NCI-H510A treated with DMSO at 0.1 percent for 48 hours (cell line): Measurements from ENCODE around the gene DNAAF8.
A peak's percentile ranks its signal among the peaks of the same experiment; 100 is the strongest.
"Not testable (repeated sequence)": the region's sequence is repeated elsewhere in the genome, so short reads cannot be mapped to it uniquely, and the experiment has no call there.

Experiments used
- DNase-seq: peaks from one replicate; lab custom pipeline; 2025; lab: John Stamatoyannopoulos, UW

The DNAAF8 gene

DNA sequence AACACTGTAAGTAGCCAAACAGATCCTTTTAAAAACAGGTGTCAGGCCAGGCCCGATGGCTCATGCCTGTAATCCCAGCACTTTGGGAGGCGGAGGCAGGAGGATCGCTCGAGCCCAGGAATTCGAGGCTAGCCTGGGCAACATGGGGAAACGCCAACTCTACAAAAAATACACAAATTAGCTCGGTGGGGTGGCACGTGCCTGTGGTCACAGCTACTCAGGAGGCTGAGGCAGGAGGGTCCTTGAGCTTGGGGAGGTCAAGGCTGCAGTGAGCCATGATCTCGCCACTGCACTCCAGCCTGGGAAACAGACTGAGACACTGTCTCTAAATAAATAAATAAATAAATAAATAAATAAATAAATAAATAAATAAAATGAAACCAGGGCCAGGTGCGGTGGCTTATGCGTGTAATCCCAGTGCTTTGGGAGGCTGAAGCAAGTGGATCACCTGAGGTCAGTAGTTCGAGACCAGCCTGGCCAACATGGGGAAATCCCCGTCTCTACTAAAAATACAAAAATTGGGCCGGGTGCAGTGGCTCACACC lies 50.2 kb downstream of the DNAAF8 start:
- not testable (repeated sequence) for DNase-seq

DNA sequence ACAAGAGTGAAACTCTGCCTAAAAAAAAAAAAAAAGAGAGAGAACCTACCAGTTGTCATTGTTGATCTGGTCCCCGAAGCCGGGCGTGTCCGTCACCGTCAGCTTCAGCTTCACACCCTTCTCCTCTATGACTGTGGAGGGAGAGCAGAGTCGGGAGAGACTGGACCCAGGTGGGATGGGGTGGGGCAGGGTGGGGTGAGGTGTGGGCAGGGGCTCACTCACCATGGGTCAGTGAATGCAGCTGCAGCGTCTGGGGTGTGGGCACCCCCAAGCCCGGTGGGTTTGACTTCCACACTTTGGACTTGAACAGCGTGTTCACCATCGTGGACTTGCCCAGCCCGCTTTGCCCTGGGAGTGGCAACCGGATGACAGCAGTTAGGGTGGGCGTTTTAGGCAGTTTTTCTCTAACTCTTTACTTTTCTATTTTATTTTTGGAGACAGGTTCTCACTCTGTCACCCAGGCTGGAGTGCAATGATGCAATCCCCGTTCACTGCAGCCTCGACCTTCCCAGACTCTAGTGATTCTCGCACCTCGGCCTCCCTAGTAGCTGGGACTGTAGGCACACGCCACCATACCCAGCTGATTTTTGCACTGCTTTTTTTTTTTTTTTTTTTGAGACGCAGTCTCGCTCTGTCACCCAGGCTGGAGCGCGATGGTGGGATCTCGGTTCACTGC lies 51.6 kb downstream of the DNAAF8 start:
- no peak for DNase-seq

DNA sequence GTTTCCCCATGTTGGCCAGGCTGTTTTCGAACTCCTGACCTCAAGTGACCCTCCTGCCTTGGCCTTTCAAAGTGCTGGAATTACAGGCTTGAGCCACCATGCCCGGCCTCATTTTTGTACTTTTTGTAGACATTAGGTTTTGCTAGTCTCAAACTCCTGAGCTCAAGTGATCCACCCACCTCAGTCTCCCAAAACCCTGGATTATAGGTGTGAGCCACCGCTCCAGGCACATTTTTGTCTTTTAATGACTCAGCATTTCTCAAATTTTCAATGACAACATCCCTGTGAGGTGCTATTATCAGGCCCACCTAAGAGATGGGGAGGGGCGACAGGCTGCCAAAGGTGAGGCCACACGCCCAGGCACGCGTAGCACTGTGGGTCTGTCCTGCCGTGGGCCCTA lies 52.7 kb downstream of the DNAAF8 start:
- no peak for DNase-seq

DNA sequence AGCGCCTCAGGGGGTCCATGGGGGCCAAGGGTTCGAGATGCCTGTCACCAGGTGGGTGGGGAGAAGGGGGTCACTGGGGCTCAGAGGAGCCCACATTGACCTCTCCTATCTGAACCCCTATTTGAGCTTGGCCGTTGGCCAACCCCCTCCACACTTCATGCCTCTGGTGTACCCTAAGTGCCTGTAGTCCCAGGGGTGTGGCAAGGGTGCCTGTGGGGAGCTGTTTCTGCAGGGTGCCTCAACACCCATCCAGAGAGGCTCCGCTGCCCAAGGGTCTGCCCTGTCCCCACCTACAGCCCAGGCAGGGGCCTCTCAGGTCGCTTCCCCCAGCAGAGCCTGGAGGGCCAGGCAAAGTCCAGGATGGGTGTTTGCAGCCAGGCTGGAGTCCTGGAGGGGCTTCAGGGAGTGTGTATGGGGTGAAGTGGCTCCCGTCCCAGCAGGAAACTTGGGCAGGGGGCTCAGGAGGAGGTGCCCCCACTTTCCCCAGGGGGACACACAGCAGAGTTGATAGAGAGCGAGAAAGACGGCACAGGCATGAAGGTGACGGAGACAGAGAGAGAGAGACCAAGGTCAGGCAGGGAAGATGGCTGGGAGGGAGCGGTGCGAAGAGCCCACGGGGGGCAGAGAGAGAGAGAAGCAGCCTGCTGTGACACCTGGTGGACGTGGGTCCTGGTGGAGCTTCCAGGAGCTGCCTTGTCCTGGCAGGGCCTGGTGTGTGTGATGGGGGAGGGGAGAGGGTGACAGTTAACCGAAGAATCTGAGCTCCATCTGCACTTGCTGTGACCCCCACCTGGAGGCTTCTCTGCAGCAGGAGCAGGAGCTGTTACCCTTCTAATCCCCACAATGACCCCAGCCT lies 53.5 kb downstream of the DNAAF8 start, which contains the start of gene SEPTIN12:
Gene SEPTIN12 (minus strand): TSS at position 719 of the 856 bp plus-strand sequence. CDS start 700 bp downstream, at position 19.
- DNase-seq = no peak

DNA sequence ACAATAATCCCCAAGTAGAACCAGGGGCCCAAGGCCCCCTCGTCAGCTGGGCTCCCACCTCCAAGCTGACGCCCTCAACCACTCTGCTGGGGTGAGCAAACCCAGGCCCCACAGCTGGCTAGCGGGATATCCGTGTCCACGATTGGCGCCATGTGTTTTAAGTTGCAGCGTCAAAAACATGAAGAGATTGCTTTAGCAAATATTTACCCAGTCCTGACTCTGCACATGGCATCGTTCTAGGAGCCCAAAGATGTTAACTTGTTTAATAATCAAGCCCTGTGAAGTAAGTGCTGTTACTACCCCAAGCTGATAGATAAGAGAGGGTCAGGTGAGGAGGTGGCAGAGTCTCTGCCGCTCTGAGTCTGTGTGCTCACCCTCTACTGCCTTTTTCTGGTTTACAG lies 54.2 kb downstream of the DNAAF8 start:
- peak; percentile 45 for DNase-seq

DNA sequence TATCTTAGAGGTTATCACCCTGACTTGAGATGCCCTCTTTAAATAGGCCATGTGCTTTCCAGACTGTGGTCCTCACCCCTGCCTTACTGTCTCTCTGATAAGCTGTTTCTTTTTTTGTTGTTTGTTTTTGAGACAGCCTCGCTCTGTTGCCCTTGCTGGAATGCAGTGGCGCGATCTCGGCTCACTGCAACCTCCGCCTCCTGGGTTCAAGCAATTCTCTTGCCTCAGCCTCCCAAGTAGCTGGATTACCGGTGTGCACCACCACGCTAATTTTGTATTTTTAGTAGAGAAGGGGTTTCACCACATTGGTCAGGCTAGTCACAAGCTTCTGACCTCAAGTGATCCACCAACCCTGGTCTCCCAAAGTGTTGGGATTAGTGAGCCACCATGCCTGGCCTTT lies 54.6 kb downstream of the DNAAF8 start:
- no peak for DNase-seq

DNA sequence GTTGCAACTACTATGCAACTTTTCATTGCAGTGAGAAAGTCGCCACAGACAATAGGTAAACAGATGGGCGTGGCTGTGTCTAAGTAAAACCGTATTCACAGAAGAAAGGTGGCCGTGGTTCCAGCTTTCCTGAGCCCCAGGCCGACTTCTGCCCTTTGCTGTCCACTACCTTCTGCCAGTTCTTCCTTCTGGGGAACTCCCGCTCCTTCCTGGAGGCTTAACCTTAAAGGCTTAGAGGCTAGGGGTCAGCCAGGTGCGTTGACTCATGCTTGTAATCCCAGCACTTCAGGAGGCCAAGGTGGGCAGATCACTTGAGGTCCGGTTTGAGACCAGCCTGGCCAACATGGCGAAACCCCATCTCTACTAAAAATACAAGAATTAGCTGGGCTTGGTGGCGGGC lies 55.9 kb downstream of the DNAAF8 start:
- no peak for DNase-seq

DNA sequence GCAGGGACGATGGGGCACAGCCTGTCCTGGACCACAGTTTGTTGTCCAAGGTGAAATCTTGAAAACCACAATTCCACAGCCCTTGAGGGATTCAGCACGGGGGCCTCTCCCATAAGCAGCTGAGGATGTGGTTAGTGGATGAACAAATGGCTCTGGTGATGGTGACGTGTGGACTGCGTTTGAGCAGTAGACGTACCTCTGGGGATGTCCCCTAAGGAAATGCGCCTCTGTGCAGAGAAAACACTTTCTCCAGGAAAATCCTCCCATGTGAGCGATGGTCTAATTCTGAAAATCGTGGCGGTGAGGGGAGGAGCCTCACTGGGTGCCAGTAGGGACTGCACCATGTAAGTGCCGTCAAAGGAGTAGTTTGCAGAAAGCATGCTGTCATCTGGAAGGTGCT lies 56.5 kb downstream of the DNAAF8 start:
- DNase-seq = no peak

DNA sequence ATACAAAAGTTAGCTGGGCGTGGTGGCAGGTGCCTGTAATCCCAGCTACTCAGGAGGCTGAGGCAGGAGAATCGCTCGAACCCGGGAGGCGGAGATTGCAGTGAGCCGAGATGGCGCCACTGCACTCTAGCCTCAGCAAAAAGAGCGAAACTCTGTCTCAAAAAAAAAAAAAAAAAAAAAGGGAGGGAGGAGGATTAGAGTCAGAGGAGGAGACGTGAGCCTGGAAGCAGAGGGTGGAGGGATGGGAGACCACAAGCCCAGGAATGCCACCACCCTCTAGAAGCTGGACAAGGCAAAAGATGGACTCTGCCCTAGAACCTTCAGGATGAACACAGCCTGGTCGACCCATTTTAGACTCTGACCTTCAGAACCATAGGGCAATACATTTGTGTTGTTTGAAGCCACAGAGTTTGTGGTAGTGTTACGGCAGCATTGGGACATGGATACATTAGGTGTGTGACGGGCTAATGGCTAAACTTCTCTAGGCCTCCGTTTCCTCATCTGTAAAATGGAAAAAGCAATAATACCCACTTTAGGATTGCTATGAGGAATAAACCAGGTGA lies 58.7 kb downstream of the DNAAF8 start:
- DNase-seq = no peak

DNA sequence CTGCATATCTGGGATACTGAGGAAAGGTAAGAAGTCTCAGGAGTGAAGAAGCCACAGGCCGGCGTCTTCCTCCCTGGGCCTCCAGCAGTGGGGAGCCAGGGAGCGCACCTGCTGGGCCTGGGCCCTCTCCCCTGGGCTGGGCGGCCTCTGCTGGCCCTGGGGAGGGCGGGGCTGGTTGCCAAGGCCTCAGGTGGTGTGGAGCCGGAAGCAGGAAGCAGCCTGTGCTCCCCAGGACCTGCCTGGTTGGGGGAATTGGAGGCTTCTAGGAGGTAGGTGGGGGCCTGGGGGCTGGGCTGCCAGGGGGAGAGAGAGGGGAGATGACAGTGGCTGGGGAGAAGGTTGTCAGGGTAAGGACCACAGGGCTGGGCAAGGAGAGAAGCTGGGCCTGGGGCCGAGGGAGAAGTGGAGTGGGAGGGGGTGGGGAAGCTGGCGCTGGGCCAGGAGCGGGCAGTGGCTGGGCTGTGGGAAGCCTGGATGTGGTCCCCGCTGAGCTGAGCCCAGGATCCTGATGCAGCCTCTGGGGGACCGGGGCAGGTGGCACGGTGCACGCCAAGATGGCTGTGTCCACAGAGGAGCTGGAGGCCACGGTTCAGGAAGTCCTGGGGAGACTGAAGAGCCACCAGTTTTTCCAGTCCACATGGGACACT lies 61.0 kb downstream of the DNAAF8 start, which contains the start of gene SMIM22:
Gene SMIM22 (plus strand): TSS at position 189 of the 647 bp plus-strand sequence. CDS start 366 bp downstream, at position 555.
- DNase-seq = peak; percentile 51

DNA sequence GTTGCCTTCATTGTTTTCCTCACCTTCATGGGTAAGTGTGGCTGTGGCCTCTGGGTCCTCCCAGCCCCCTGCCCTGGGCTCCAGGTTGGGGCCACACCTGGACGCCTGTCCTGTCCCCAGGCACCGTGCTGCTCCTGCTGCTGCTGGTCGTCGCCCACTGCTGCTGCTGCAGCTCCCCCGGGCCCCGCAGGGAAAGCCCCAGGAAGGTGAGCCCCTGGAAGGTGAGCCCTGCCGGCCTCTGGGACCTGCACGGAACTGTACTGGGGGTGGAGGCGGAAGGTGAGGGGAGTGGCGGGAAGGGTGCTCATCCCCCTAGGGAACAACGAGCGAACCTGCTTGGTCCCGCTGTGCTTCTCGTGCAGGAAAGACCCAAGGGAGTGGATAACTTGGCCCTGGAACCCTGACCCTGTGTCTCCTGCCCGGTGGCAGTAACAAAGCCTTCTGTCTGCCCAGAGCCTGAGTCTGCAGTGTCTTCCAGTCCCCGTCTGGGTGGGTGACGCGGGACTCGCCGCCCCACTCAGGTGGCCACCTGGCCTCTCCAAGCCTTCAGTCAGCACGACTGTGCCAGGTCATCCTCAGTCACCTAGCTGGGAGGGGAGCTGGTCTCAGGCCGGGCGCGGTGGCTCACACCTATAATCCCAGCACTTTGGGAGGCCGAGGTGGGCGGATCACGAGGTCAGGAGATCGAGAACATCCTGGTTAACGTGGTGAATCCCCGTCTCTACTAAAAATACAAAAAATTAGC lies 61.7 kb downstream of the DNAAF8 start:
- DNase-seq = no peak

DNA sequence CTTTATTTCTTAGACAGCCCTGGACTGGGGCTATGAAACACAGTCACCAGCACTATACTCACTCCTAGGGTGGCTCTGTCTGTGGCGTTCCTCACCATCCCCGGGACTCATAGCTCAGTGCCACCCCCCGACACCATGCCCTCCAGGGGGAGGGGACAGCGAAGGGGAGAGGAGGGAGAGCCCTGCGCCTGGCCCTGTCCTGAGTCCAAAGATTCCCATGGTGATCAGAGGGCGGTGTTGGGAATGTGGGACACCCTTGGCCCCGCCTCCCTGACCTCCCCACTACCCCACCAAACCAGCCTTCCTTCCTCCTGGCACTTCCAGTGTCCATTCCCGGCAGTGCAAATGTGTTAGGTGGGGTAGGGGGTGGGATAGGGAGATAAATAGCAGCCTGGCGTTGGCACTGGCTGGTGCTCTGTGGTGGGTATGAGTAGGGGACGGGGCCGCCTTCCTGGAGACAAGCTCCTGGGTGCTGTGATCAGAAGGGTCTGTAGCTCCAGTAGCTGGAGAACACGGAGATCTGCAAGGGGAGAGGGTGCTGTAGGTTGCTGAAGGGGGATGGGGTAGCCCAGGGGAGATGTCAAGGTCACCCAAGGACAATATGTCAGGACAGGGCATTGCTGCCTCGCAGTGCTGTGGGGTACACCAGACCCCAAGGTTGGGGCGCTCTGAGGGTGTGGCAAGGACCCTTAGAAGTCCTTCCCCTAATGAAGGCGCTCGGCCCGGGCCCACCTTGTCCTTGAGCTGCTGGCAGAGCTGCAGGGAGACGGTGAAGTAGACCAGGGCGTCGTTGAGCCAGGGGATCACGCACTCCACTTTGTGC lies 62.9 kb downstream of the DNAAF8 start:
- no peak for DNase-seq

DNA sequence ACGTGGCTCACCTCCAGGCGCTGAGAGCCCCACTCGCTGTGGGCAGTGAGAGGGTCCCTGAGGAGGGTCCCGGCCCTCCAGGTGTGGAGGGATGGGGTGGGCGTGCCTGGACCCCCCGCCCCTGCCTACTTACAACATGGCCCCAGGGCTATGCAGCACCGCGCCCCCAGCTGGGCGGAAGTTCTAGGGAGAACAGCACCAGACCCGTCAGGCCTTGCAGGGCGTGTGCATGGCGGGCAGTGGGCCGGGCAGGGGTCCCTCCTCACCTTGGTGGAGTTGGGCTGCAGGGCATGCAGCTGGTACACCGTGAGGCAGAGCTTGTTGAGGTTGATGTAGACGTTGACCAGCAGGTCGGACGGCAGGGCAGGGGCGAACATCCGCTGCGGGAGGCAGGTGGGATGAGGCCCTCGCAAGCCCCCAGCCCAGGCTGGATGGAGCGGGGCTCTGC lies 63.5 kb downstream of the DNAAF8 start:
- no peak for DNase-seq

DNA sequence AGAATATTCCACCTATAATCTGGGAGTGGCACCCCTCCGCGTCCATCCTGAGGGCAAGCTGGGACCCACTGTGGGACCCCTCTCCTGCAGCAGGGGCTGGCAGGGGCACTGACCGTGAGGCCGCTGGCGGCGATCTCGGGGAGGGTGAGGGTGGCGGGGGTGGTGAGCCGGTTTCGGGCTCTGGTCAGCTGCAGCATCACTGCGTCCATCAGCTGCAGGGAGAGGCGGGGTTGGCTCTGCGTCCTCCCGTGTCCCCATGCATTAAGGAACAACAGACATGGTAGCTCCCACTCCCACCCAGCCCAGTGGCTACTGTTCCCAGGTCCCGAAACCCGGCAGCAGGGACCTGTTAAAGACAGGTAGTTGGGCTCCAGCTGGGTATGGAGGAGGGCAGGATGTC lies 64.1 kb downstream of the DNAAF8 start:
- DNase-seq = no peak
